ENCODE measurements around the gene SULT2B1.

Gene SULT2B1

GRCh38 chr19:48598996-48599700 lies 47.2 kb downstream of the SULT2B1 start:
- DNase-seq (ENCODE audit: extremely low read depth in 1 of 2, low read depth in 1 of 2): no peak

GRCh38 chr19:48600679-48601417 lies 48.9 kb downstream of the SULT2B1 start:
- no peak for DNase-seq (ENCODE audit: extremely low read depth in 1 of 2, low read depth in 1 of 2)

DNA sequence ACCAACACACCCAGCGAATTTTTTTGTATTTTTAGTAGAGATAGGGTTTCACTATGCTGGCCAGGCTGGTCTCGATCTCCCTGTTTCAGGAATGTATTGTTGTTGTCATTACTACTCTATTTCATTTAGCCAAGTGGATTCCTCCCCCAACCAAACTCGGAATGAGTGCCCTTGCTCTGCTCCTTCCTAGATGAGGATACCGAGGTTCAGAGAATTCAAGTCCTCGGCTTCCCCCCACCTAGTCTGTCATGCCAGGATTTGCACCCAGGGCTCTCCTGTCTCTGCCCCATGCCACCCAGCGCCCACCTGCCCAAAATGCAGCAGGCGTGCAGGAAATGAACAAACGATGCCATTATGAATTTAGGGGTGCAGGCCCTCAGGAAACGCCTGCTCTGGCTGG lies 51.0 kb downstream of the SULT2B1 start:
- DNase-seq (ENCODE audit: extremely low read depth in 1 of 2, low read depth in 1 of 2): no peak

- DNase-seq (ENCODE audit: extremely low read depth in 1 of 2, low read depth in 1 of 2): no peak
Measured at GRCh38 chr19:48603449-48603848, 51.5 kb downstream of the SULT2B1 start.

DNA sequence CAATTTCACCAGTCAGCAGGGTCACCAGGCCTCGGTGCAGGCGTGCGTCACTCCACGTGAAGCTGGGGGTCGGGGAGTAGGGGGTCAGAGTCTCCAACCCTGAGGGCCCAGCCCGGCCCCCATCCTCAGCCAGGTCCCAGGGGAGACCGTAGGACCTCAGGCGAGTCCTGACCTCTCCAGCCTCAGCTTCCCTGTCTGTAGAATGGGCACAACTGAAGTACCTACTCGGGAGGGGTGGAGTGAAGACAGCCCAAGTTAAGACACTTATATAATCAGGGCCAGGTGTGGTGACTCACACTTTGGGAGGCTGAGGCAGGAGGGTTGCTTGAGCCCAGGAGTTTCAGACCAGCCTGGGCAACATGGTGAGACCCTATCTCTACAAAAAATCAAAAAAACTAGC lies 51.9 kb downstream of the SULT2B1 start:
- no peak for DNase-seq (ENCODE audit: extremely low read depth in 1 of 2, low read depth in 1 of 2)

DNA sequence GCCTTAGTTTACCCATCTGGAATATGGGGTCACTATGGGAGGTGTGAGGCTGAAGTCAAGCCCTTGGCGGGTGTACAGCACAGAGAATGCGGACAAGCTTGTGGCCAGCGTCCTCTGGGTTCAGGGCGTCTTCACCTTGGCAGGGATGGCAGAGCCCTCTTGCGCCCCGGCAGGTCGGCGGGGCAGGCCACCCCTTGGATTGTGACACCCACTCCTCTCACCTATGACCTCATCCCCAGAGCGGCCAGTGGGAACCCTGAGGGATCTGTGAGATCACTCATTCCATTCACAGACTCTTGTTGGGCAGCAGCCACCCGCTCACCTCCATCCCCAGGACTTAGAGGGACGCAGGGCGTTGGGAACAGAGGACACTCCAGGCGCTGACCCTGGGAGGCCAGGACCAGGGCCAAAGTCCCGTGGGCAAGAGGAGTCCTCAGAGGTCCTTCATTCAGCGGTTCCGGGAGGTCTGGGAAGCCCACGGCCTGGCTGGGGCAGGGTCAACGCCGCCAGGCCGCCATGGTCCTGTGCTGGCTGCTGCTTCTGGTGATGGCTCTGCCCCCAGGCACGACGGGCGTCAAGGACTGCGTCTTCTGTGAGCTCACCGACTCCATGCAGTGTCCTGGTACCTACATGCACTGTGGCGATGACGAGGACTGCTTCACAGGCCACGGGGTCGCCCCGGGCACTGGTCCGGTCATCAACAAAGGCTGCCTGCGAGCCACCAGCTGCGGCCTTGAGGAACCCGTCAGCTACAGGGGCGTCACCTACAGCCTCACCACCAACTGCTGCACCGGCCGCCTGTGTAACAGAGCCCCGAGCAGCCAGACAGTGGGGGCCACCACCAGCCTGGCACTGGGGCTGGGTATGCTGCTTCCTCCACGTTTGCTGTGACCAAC lies 54.7 kb downstream of the SULT2B1 start, which contains the start of gene SPACA4:
TSS of gene SPACA4 (plus strand) at position 280 of the 896 bp plus-strand sequence. CDS start at position 517, 237 bp downstream.
- no peak for DNase-seq (ENCODE audit: extremely low read depth in 1 of 2, low read depth in 1 of 2)

DNA sequence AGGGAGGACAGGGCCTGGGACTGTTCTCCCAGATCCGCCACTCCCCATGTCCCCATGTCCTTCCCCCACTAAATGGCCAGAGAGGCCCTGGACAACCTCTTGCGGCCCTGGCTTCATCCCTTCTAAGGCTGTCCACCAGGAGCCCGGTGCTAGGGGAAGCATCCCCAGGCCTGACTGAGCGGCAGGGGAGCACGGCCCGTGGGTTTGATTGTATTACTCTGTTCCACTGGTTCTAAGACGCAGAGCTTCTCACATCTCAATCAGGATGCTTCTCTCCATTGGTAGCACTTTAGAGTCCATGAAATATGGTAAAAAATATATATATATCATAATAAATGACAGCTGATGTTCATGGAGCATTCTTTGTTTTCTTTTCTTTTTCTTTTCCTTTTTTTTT lies 55.4 kb downstream of the SULT2B1 start:
- no peak for DNase-seq (ENCODE audit: extremely low read depth in 1 of 2, low read depth in 1 of 2)

GRCh38 chr19:48608798-48609263 lies 56.9 kb downstream of the SULT2B1 start:
- DNase-seq (ENCODE audit: extremely low read depth in 1 of 2, low read depth in 1 of 2): no peak

- DNase-seq (ENCODE audit: extremely low read depth in 1 of 2, low read depth in 1 of 2): no peak
Measured at GRCh38 chr19:48609571-48610108, 57.7 kb downstream of the SULT2B1 start.

GRCh38 chr19:48611872-48612271 lies 59.9 kb downstream of the SULT2B1 start:
- DNase-seq (ENCODE audit: extremely low read depth in 1 of 2, low read depth in 1 of 2): no peak

DNA sequence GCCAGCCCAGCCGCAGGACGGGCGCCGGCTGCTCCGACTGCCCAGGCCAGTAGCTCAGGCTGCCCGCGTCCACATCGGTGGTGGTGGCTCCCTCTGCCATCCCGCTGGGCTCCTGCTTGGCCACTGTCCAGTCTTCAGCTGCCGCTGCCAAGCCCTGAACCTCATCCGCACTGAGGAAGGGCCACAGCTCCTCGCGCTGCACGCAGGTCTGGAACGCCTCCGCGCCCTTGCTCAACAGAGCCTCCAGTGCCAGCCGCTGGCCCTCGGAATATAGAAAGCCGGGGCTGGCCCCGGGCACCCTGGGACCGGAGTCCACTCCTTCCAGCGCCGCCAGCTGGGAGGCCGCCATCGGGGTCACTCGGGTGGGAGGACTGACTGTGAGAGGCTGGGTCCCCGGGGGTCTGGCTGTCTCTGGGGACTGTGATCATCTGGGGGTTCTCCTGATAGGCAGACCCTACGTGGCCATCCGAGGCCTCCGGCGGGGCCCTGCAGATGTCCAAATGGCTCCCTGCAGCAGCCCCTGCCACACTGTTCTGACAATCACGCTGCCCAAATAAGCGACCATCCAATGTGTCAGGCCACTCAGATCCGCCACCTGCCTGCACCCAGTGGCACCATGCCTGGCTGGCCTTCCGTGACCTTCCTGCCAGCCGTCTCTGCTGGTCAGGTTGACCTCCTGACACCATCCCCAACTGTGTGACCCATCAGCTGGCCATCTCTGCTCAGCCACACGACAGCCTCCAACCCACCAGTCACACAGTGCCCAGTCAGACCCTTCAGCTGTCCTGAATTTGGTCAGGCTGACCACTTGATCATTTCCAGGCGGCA lies 61.3 kb downstream of the SULT2B1 start:
- no peak for DNase-seq (ENCODE audit: extremely low read depth in 1 of 2, low read depth in 1 of 2)

DNA sequence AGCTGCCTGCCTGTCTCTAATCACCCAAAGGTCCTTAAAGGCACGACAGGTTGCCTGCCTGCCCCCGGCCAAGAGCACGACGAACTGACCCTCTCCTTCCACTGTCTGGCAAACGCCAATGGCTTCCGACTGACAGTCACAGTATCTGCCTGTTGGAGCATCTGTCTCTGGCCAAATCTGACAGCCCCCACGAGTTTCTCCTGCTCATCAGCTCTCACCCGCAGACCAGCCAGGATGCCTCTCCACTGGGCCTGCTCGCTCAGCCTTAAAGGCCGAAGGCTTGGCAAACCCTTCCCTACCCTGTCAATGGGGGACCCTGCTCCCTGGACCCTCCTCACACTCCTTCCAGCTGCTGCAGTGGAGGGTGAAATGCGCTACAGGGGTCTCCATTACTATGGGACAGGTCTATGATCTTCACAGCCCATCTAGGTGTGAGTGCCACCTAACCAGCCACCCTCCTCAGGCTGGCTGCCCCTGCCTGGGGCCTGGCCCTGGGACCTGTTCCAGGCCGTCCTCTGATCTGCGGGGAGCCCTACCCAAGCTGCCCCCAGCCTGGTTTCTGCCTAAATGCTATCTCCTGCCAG lies 62.0 kb downstream of the SULT2B1 start:
- DNase-seq (ENCODE audit: extremely low read depth in 1 of 2, low read depth in 1 of 2): no peak

DNA sequence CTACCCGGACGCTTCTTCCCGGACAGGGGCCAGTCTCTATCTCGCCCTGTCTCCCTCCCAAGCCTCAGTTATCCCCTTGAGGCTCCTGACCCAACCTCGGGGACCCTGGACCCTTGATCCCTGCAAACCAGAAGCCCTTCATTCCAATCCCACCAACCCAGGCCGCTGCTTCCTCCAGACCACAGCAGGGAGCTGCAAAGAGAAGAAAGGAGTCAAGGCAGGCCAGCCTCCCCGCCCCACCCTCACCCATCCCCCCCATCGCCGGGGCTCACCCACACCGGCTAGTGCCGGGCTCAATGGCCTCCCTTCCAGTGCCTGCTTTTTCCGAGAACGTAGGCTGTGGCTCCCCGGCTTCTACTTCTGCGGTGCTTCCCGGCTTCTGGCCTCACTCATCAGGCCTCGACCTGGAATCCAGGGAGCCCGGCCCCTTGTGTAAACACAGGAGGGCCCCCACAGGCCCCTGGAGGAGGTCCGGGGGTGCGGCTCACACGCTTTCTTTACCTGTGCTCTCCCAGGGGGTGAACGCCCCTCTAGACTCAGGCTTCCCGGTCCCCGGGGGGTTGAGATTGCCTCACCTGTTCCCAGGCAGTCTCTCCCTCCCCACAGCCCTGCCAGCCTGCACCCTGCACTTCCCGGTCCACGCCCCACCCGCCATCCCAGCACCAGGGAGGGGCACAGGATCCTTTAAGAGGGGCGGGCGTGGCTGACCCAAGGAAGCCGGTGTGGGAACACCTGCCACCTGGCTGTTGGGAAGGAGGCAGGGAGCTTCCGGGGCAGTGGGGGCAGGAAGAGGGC lies 62.7 kb downstream of the SULT2B1 start, which contains the start of gene FAM83E:
TSS of gene FAM83E (minus strand) at position 641 of the 795 bp plus-strand sequence. CDS start 1,704 bp downstream, outside the sequence.
- DNase-seq (ENCODE audit: extremely low read depth in 1 of 2, low read depth in 1 of 2): no peak

- no peak for DNase-seq (ENCODE audit: extremely low read depth in 1 of 2, low read depth in 1 of 2)
Measured at GRCh38 chr19:48615231-48616040, 63.5 kb downstream of the SULT2B1 start.

GRCh38 chr19:48616041-48616436 lies 64.1 kb downstream of the SULT2B1 start:
- DNase-seq (ENCODE audit: extremely low read depth in 1 of 2, low read depth in 1 of 2): no peak

GRCh38 chr19:48616491-48617056 lies 64.6 kb downstream of the SULT2B1 start:
- DNase-seq (ENCODE audit: extremely low read depth in 1 of 2, low read depth in 1 of 2): no peak

DNA sequence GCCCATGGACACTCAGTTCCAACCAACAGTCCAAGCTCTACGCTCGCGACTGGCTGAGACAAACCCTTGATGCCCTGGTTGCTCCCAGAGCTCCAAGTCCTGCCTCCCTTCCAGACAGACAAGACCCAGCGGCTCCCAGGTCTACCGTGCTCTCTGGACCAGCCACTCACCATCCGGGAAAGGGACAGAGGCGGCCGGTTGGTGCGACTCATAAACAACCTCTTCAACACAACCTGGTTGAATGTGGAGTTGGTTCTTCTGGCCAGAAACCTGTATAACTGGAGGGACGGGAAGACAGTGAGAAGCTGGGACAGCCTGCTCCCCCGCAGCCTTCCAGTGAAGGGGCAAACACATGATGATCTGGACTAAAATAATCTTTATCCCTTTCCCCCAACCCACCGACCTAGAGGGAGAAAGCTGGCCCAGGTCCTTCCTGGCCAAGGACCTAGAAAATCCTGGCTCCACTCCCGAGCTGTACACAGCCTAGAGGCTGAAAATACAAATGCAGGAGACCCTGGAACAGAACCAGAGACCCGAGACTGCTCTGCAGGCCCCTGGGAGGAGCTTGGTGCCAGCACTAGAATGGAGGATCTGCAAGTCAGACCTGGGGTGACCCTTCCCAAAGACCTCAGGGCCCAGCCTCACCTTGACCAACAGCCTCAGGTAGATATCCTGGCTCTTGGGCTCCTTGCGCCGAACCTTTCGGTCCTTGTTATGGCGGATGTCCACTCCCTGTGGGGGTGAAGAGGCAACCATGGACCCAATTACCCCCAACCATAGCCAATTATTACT lies 65.4 kb downstream of the SULT2B1 start:
- no peak for DNase-seq (ENCODE audit: extremely low read depth in 1 of 2, low read depth in 1 of 2)

Measured in stimulated activated CD8-positive, alpha-beta memory T cell treated with anti-CD3 and anti-CD28 coated beads, Interleukin-7, amount 100 ng/mL, for 48 hours (primary cell).